Measurements from ENCODE around the gene ZDHHC14.

Gene ZDHHC14

GRCh38 chr6:157486572-157486971 lies 105.6 kb downstream of the ZDHHC14 start:
- TF ChIP-seq POLR2A (IDR thresholded peaks at IDR 0.05; ENCODE audit: low read length) (no peak), GATA1 (IDR thresholded peaks at IDR 0.05; ENCODE audit: low read depth, low read length) (no peak)

GRCh38 chr6:157487110-157487773 lies 106.3 kb downstream of the ZDHHC14 start:
- no peak for DNase-seq

More at GRCh38 chr6:157486572-157486971, 105.6 kb downstream of the ZDHHC14 start:
- DNase-seq = no peak

GRCh38 chr6:157488058-157488457 lies 107.1 kb downstream of the ZDHHC14 start:
- TF ChIP-seq POLR2A (IDR thresholded peaks at IDR 0.05; ENCODE audit: low read length) (no peak), GATA1 (IDR thresholded peaks at IDR 0.05; ENCODE audit: low read depth, low read length) (no peak)
- DNase-seq = no peak

More at GRCh38 chr6:157487110-157487773, 106.3 kb downstream of the ZDHHC14 start:
- no peak for TF ChIP-seq GATA1 (IDR thresholded peaks at IDR 0.05; ENCODE audit: low read depth, low read length)
- TF ChIP-seq POLR2A (IDR thresholded peaks at IDR 0.05; ENCODE audit: low read length) = no peak

GRCh38 chr6:157488716-157489118 lies 107.7 kb downstream of the ZDHHC14 start:
- peak; percentile 21 for TF ChIP-seq GATA1 (IDR thresholded peaks at IDR 0.05; ENCODE audit: low read depth, low read length)
- TF ChIP-seq POLR2A (IDR thresholded peaks at IDR 0.05; ENCODE audit: low read length) = no peak
- DNase-seq = peak; percentile 91 to 95

- TF ChIP-seq GATA1 (IDR thresholded peaks at IDR 0.05; ENCODE audit: low read depth, low read length) = no peak
- no peak for TF ChIP-seq POLR2A (IDR thresholded peaks at IDR 0.05; ENCODE audit: low read length)
- peak in 1 of 2 experiments; percentile 25 for DNase-seq
Observed at GRCh38 chr6:157490611-157491269, 109.8 kb downstream of the ZDHHC14 start.

- no peak for DNase-seq
- TF ChIP-seq POLR2A (IDR thresholded peaks at IDR 0.05; ENCODE audit: low read length) (no peak), GATA1 (IDR thresholded peaks at IDR 0.05; ENCODE audit: low read depth, low read length) (no peak)
Observed at GRCh38 chr6:157491571-157492232, 110.7 kb downstream of the ZDHHC14 start.

- DNase-seq = no peak
Observed at GRCh38 chr6:157492249-157492648, 111.3 kb downstream of the ZDHHC14 start.

GRCh38 chr6:157492741-157493140 lies 111.8 kb downstream of the ZDHHC14 start:
- no peak for DNase-seq

More at GRCh38 chr6:157492249-157492648, 111.3 kb downstream of the ZDHHC14 start:
- TF ChIP-seq GATA1 (IDR thresholded peaks at IDR 0.05; ENCODE audit: low read depth, low read length) (no peak), POLR2A (IDR thresholded peaks at IDR 0.05; ENCODE audit: low read length) (no peak)

GRCh38 chr6:157493173-157493572 lies 112.2 kb downstream of the ZDHHC14 start:
- no peak for DNase-seq
- TF ChIP-seq POLR2A (IDR thresholded peaks at IDR 0.05; ENCODE audit: low read length) (no peak), GATA1 (IDR thresholded peaks at IDR 0.05; ENCODE audit: low read depth, low read length) (no peak)

More at GRCh38 chr6:157492741-157493140, 111.8 kb downstream of the ZDHHC14 start:
- no peak for TF ChIP-seq POLR2A (IDR thresholded peaks at IDR 0.05; ENCODE audit: low read length)
- no peak for TF ChIP-seq GATA1 (IDR thresholded peaks at IDR 0.05; ENCODE audit: low read depth, low read length)

- DNase-seq = no peak
- TF ChIP-seq GATA1 (IDR thresholded peaks at IDR 0.05; ENCODE audit: low read depth, low read length) (no peak), POLR2A (IDR thresholded peaks at IDR 0.05; ENCODE audit: low read length) (no peak)
Observed at GRCh38 chr6:157493576-157493975, 112.6 kb downstream of the ZDHHC14 start.

GRCh38 chr6:157494132-157494710 lies 113.2 kb downstream of the ZDHHC14 start:
- DNase-seq = no peak
- TF ChIP-seq GATA1 (IDR thresholded peaks at IDR 0.05; ENCODE audit: low read depth, low read length) = no peak
- TF ChIP-seq POLR2A (IDR thresholded peaks at IDR 0.05; ENCODE audit: low read length) = no peak

- no peak for DNase-seq
- TF ChIP-seq GATA1 (IDR thresholded peaks at IDR 0.05; ENCODE audit: low read depth, low read length) (no peak), POLR2A (IDR thresholded peaks at IDR 0.05; ENCODE audit: low read length) (no peak)
Observed at GRCh38 chr6:157496534-157497095, 115.6 kb downstream of the ZDHHC14 start.

GRCh38 chr6:157497579-157497978 lies 116.6 kb downstream of the ZDHHC14 start:
- peak in 1 of 2 experiments; percentile 17 for DNase-seq
- no peak for TF ChIP-seq GATA1 (IDR thresholded peaks at IDR 0.05; ENCODE audit: low read depth, low read length)
- TF ChIP-seq POLR2A (IDR thresholded peaks at IDR 0.05; ENCODE audit: low read length) = no peak
